A673 (cell line): Measurements from ENCODE around the gene ZDHHC8. TPM values are rescaled to one million over a fixed set of nuclear protein-coding genes. Genes with fewer than 3 reads are reported as not detected.
A peak's percentile ranks its signal among the peaks of the same experiment; 100 is the strongest.

Experiments used
- BruUV-seq: library from RNA; stranded (reverse); fragments of 400-500 nt; replicated peaks from 2 replicates; lab custom pipeline; 2021; lab: Mats Ljungman, UMichigan
- CTCF ChIA-PET: fragments of 300-600 bp; sonication (Branson Sonifier 250); formaldehyde crosslinking; loops from one replicate; lab custom pipeline; 2022; ENCODE audit warnings: antibody characterized with exemption; lab: Charles Lee
- POLR2A ChIA-PET: fragments of 300-600 bp; sonication (Branson Sonifier 250); formaldehyde crosslinking; loops from one replicate; lab custom pipeline; 2022; ENCODE audit warnings: antibody characterized with exemption; ENCODE audit not compliant: low non-redundant PET; lab: Charles Lee
- DNase-seq: peaks from one replicate; pipeline ENCODE4 v3.0.0-alpha.2; 2015; ENCODE audit warnings: low spot score
- H3K27ac ChIP-seq: fragments of 200-600 bp; sonication (generic); 2 replicates; pipeline ENCODE4 v1.5.1; 2016; ENCODE audit warnings: mixed run types, low read depth, mild to moderate bottlenecking, mixed read lengths, antibody characterized with exemption, low read length; ENCODE audit not compliant: poor library complexity, severe bottlenecking
- H3K27me3 ChIP-seq: fragments of 200-600 bp; sonication (generic); replicated peaks from 2 replicates; pipeline ENCODE4 v1.6.1; 2017; ENCODE audit warnings: mixed run types, low read depth, mild to moderate bottlenecking, mixed read lengths, antibody characterized with exemption, low read length; ENCODE audit not compliant: insufficient read depth, poor library complexity
- H3K36me3 ChIP-seq: fragments of 200-600 bp; sonication (generic); 2 replicates; pipeline ENCODE4 v1.6.1; 2016; ENCODE audit warnings: mixed run types, mild to moderate bottlenecking, mixed read lengths, antibody characterized with exemption, low read length; ENCODE audit not compliant: insufficient read depth, poor library complexity, severe bottlenecking
- H3K4me1 ChIP-seq: fragments of 200-600 bp; sonication (generic); 2 replicates; pipeline ENCODE4 v1.6.1; 2017; ENCODE audit warnings: mixed run types, mild to moderate bottlenecking, mixed read lengths, antibody characterized with exemption, low read length; ENCODE audit not compliant: insufficient read depth, poor library complexity, severe bottlenecking
- H3K4me3 ChIP-seq: fragments of 200-600 bp; sonication (generic); 2 replicates; pipeline ENCODE4 v1.5.1; 2016; ENCODE audit warnings: low read depth, mixed run types, mild to moderate bottlenecking, mixed read lengths, low read length; ENCODE audit not compliant: poor library complexity, severe bottlenecking
- H3K9me3 ChIP-seq: fragments of 200-600 bp; sonication (generic); 2 replicates; pipeline ENCODE4 v1.6.1; 2016; ENCODE audit warnings: mixed run types, low read depth, mild to moderate bottlenecking, mixed read lengths, antibody characterized with exemption, low read length; ENCODE audit not compliant: poor library complexity, severe bottlenecking
- EZH2 ChIP-seq: fragments of 200-600 bp; sonication (generic); IDR thresholded peaks from 2 replicates; pipeline ENCODE4 v1.6.1; 2017; ENCODE audit warnings: borderline replicate concordance, low read depth, mild to moderate bottlenecking, mixed read lengths, antibody characterized with exemption, low read length; ENCODE audit not compliant: poor library complexity, severe bottlenecking
- intact Hi-C: fragments of 100-400 bp; cut with micrococcal nuclease; formaldehyde crosslinking; loops from one replicate; pipeline ENCODE4 v1.10.0; 2022; ENCODE audit not compliant: unreplicated experiment
- total RNA-seq: library from RNA; stranded (reverse); gene quantifications from 2 replicates; pipeline ENCODE4 v1.2.3, GENCODE V29; 2021
- TF ChIP-seq, protein P1 (sequence below): fragments of 300-800, 200-600 bp; sonication (generic); conservative IDR thresholded peaks from 2 replicates; pipeline ENCODE4 v1.5.1; 2017; ENCODE audit warnings: low read depth, mild to moderate bottlenecking, antibody characterized with exemption, low read length, moderate library complexity, mixed read lengths

The ZDHHC8 gene
- total RNA-seq, 1 experiment from 2014 or later = 58.8 TPM

DNA sequence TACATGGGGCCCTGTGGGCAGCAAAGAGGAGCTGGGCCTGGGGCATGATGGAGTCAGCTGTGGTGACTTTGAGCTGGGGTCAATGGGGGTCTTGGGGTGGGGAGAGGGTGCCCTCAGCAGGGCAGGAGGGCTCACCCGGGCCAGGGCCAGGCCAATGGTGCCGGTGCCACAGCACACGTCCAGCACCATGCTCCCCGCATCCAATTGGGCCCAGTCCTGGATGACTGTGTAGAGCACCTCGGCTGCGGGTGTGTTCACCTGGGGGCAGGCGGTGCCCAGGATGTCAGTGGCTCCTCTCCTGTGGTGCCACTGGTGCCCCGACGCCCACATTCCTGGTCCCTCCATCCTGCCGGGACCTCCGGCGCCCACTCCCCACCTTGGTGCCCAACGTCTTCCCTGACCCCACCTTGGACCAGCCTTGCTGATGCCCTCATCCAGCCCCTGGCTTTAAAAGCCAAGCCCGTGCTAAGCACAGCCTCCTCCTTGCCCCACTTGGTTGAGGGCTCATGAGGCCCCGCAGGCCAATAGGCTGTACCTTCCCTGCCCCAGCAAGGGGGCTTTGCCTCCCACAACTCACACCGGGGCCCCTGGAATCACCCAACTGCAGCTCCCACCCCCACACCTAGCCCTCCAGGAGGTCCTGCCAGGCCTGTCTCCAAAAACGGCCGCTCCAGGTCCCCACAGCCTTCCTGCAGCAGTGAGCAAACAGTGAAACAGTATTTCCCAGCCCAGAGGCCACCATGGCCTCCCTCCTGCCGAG is 17.9 kb upstream of the ZDHHC8 start:
- POLR2A ChIA-PET = no interaction called here
- peaks cover 66% of the 10 kb centered on the region for H3K36me3 ChIP-seq
- BruUV-seq = no TSS peak
- DNase-seq = no peak
- H3K27ac ChIP-seq = no peak overlapping the region
- H3K9me3 ChIP-seq = no peaks in the 10 kb centered on the region
- H3K4me3 ChIP-seq = no peak overlapping the region
- H3K4me1 ChIP-seq = peaks cover 13% of the 10 kb centered on the region
- intact Hi-C loops = no loop called here
- H3K27me3 ChIP-seq = no peaks in the 10 kb centered on the region
- TF ChIP-seq, protein P1, sequence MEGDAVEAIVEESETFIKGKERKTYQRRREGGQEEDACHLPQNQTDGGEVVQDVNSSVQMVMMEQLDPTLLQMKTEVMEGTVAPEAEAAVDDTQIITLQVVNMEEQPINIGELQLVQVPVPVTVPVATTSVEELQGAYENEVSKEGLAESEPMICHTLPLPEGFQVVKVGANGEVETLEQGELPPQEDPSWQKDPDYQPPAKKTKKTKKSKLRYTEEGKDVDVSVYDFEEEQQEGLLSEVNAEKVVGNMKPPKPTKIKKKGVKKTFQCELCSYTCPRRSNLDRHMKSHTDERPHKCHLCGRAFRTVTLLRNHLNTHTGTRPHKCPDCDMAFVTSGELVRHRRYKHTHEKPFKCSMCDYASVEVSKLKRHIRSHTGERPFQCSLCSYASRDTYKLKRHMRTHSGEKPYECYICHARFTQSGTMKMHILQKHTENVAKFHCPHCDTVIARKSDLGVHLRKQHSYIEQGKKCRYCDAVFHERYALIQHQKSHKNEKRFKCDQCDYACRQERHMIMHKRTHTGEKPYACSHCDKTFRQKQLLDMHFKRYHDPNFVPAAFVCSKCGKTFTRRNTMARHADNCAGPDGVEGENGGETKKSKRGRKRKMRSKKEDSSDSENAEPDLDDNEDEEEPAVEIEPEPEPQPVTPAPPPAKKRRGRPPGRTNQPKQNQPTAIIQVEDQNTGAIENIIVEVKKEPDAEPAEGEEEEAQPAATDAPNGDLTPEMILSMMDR = no peak
- no peak for TF ChIP-seq EZH2
- CTCF ChIA-PET = no interaction called here

DNA sequence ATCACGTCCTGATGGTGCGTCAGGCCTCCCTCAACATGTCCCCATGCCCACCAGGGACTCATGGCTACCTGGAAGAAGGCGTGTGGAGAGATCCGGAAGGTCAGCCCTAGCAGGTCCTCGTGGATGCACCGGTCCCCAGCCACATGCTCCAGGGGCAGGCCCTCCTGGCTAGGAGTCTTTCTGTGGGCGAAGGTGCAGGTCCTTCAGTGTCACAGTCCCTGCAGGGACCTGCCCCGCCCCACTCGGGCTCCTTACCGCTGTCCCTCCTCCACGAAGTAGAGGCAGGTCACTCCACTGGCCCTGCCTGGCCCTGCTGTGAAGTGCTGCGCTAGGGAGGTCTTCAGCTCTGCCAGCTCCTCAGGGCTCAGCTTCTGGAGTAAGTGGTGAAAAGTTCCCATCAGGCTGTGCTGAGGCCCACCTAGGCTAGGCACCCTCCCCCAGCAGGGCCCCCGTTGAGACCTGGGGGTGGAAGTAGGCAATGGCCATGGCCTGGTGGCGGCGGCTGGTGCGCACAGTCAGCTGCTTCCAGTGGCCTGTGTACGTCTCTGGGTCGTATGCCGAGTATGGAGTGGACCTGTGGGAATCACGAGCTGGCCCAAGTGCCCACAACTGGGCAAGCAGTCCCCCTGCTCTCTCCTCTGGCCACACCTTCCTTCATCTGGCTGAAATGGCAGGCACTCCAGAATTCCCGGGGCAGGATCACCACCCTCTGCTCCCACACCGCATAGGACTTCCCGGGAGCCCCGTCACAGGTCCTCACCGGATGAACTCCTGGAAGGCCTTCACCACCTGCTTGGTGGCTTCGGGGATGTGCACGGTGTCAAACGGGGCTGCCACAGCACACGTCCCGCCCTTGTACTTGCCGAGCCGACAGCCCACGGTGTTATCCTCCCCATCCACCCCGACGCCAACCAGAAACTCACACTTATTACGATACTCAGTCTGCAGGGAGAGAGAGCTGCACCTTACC is 16.8 kb upstream of the ZDHHC8 start:
- intact Hi-C loops = no loop called here
- TF ChIP-seq EZH2 = no peak
- TF ChIP-seq, protein P1 = no peak
- POLR2A ChIA-PET = no interaction called here
- DNase-seq = no peak
- CTCF ChIA-PET = no interaction called here
- Histone ChIP-seq H3K9me3 (no peaks in the 10 kb centered on the region), H3K36me3 (peaks cover 66% of the 10 kb centered on the region), H3K4me1 (peaks cover 19% of the 10 kb centered on the region), H3K4me3 (peak overlapping the region; percentile 95), H3K27ac (no peak overlapping the region), H3K27me3 (no peaks in the 10 kb centered on the region)
- BruUV-seq = no TSS peak

DNA sequence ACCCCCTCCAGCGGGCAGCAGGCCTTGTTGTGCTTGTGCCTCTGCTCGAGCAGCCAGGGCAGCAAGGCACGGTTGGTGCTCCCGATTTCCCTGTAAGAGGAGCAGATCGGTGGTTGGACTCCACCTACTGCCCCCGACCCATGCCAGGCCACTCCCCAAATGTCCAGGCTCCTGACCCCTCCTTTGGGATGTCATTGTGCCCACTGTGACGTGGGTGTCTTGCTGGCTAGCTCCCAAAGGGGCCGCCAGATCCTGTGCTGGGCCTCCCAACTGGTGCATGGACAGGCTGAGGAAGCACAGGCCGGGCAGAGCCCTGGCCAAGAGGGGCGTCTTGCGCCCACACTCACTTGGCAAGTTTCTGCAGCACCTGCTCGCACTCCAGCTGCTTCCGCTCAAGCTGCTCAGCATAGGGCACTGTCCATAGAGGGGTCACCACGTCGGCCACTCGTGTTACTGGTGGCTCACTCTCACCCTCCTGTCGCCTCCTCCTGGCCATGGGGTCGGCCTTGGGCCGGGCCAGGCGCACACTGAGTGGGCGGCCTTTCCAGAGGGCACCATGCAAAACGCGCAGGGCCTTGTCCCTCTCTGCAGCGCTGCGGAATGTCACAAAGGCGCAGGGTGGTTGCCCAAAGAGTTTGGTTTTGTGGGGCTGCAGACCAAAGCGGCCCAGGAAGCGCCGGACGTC is 15.8 kb upstream of the ZDHHC8 start, which contains the start of gene RANBP1:
TSS of gene RANBP1 (plus strand) at position 414 of the 685 bp plus-strand sequence. CDS start at position 495, 81 bp downstream.
- intact Hi-C loops = no loop called here
- no TSS peak for BruUV-seq
- no peak for DNase-seq
- Histone ChIP-seq H3K27ac (peak within 1 kb of the TSS; percentile 95), H3K4me1 (peaks cover 19% of the 10 kb centered on the region), H3K27me3 (no peaks in the 10 kb centered on the region), H3K36me3 (peaks cover 66% of the 10 kb centered on the region), H3K4me3 (peak within 1 kb of the TSS; percentile 95), H3K9me3 (no peaks in the 10 kb centered on the region)
- TF ChIP-seq, protein P1 = no peak
- no peak for TF ChIP-seq EZH2
- CTCF ChIA-PET = no interaction called here
- POLR2A ChIA-PET = no interaction called here
